Activated naive CD8-positive, alpha-beta T cell (primary cell): ENCODE measurements around the gene FSD2.
"Not testable (repeated sequence)": the region's sequence is repeated elsewhere in the genome, so short reads cannot be mapped to it uniquely, and the experiment has no call there.

Experiments used
- H3K27ac Mint-ChIP-seq: one replicate; pipeline ENCODE4 v1.8.0; 2021; ENCODE audit warnings: mixed read lengths
- H3K27me3 Mint-ChIP-seq: one replicate; pipeline ENCODE4 v1.8.0; 2021; ENCODE audit warnings: mixed read lengths
- H3K36me3 Mint-ChIP-seq: one replicate; pipeline ENCODE4 v1.8.0; 2021; ENCODE audit warnings: mixed read lengths
- H3K4me1 Mint-ChIP-seq: one replicate; pipeline ENCODE4 v1.8.0; 2021; ENCODE audit warnings: low read depth, mixed read lengths
- H3K4me3 Mint-ChIP-seq: one replicate; pipeline ENCODE4 v1.8.0; 2021; ENCODE audit warnings: mild to moderate bottlenecking, mixed read lengths
- H3K9me3 Mint-ChIP-seq: one replicate; pipeline ENCODE4 v1.8.0; 2021; ENCODE audit warnings: low read depth, mixed read lengths

Gene FSD2

GRCh38 chr15:82709081-82709420 lies 96.8 kb downstream of the FSD2 start:
- Mint-ChIP-seq H3K27me3 (peaks cover 10% of the 10 kb centered on the region), H3K27ac (no peak overlapping the region), H3K4me1 (no peaks in the 10 kb centered on the region), H3K4me3 (no peak overlapping the region), H3K9me3 (no peaks in the 10 kb centered on the region), H3K36me3 (no peaks in the 10 kb centered on the region)

- H3K9me3 Mint-ChIP-seq, H3K4me3 Mint-ChIP-seq, H3K27ac Mint-ChIP-seq, H3K27me3 Mint-ChIP-seq, H3K4me1 Mint-ChIP-seq, H3K36me3 Mint-ChIP-seq: not testable (repeated sequence)
Observed at GRCh38 chr15:82705856-82706255, 100.0 kb downstream of the FSD2 start.
